Measurements from ENCODE around the gene PAQR6. TPM values are rescaled to one million over a fixed set of nuclear protein-coding genes. Genes with fewer than 3 reads are reported as not detected.

The PAQR6 gene
- total and polyA plus RNA-seq, 10 of the 15 experiments (the other 5 are each of a cell fraction or from before 2014, with no cell fraction given) = 0.42 to 4.5 (median 1.3) TPM

- DNase-seq (ENCODE audit: low read depth, low spot score) (no peak), ATAC-seq (no peak), FAIRE-seq (no peak)
- in situ Hi-C loops (cut with MboI) = no loop called here
- intact Hi-C loops (cut with micrococcal nuclease; ENCODE audit: unreplicated experiment) = no loop called here
- RAD21 ChIA-PET (ENCODE audit: unreplicated experiment) = interaction anchor here (0.6 to 1.1 kb wide), 2 partner anchors 43 to 469 kb away, joined by 3 read pairs; no protein-coding TSS in a partner anchor
- H2AFZ ChIP-seq (ENCODE audit: control insufficient read depth, low read depth, low read length) = no peak overlapping the region
- no peaks in the 10 kb centered on the region for H3K27me3 ChIP-seq (replicated peaks in 1 of 2; ENCODE audit: control insufficient read depth in 2 of 2, insufficient read depth in 2 of 2, low read length in 1 of 2)
- H3K4me2 ChIP-seq (ENCODE audit: control insufficient read depth, insufficient read depth) = no peak overlapping the region
- no peak overlapping the region for H3K4me3 ChIP-seq
- no peaks in the 10 kb centered on the region for H4K20me1 ChIP-seq (ENCODE audit: control insufficient read depth, insufficient read depth)
- no peak overlapping the region for H3K27ac ChIP-seq (ENCODE audit: control insufficient read depth, insufficient read depth)
- no TSS peak for BruUV-seq (replicated peaks)
- POLR2A ChIA-PET = interaction anchor here (0.9 kb wide), 1 partner anchor 8 kb away, joined by 3 read pairs; no protein-coding TSS in a partner anchor
- H3K9me3 ChIP-seq (replicated peaks; ENCODE audit: control insufficient read depth, insufficient read depth, low read length) = no peaks in the 10 kb centered on the region
- 94% methylated on average over 5 of the region's 5 CpGs for WGBS (ENCODE audit: insufficient coverage, insufficient replicate concordance, low lambda C conversion rate, missing lambda C conversion rate)
- no peak overlapping the region for H3K9ac ChIP-seq (ENCODE audit: control insufficient read depth, insufficient read depth, low read length)
- H3K79me2 ChIP-seq (ENCODE audit: control insufficient read depth, insufficient read depth, low read length) = no peaks in the 10 kb centered on the region
- CTCF ChIA-PET = interaction anchor here (0.9 to 2.4 kb wide), 2 partner anchors 14 to 23 kb away, joined by 3 to 7 read pairs; no protein-coding TSS in a partner anchor
- peaks cover 0 to 24% of the 10 kb centered on the region in 2 experiments for H3K36me3 ChIP-seq (ENCODE audit: control insufficient read depth in 2 of 2, insufficient read depth in 2 of 2, low read length in 1 of 2)
- SMC1A ChIA-PET (ENCODE audit: uncharacterized antibody, unreplicated experiment) = interaction anchor here (0.8 kb wide), 1 partner anchor 66 kb away, joined by 3 read pairs; no protein-coding TSS in a partner anchor
- peaks cover 14% of the 10 kb centered on the region for H3K4me1 ChIP-seq (ENCODE audit: control insufficient read depth, insufficient read depth, low read length)
- TF ChIP-seq NFXL1 (IDR thresholded peaks at IDR 0.05; ENCODE audit: borderline replicate concordance) = no peak
- no peak for TF ChIP-seq FOXM1 (IDR thresholded peaks at IDR 0.05; ENCODE audit: low read depth, low read length)
- TF ChIP-seq SUPT20H (IDR thresholded peaks at IDR 0.05; ENCODE audit: borderline replicate concordance, control insufficient read depth, low read depth, low read length) = no peak
- TF ChIP-seq REST (IDR thresholded peaks at IDR 0.05; ENCODE audit: low read depth, low read length) = no peak
- TF ChIP-seq CHD1 (IDR thresholded peaks at IDR 0.05; ENCODE audit: low read depth, low read length) = no peak
- no peak for TF ChIP-seq ZNF207 (IDR thresholded peaks at IDR 0.05; ENCODE audit: borderline replicate concordance)
- TF ChIP-seq STAT1 (conservative IDR thresholded peaks at IDR 0.05) = no peak
- TF ChIP-seq PKNOX1 (IDR thresholded peaks at IDR 0.05) = no peak
- no peak for TF ChIP-seq FOS (IDR thresholded peaks at IDR 0.05; ENCODE audit: borderline replicate concordance, extremely low read depth, insufficient read length)
- no peak for TF ChIP-seq IKZF1 (conservative IDR thresholded peaks at IDR 0.05)
- no peak for TF ChIP-seq HCFC1 (IDR thresholded peaks at IDR 0.05; ENCODE audit: low read length)
- no peak for TF ChIP-seq IKZF2 (IDR thresholded peaks at IDR 0.05)
- no peak for TF ChIP-seq KLF5 (IDR thresholded peaks at IDR 0.05; ENCODE audit: partially characterized antibody)
- TF ChIP-seq CEBPZ (IDR thresholded peaks at IDR 0.05; ENCODE audit: low read depth, low read length) = no peak
- TF ChIP-seq POU2F2 (IDR thresholded peaks at IDR 0.05; ENCODE audit: borderline replicate concordance, low read depth, low read length) = no peak
- no peak for TF ChIP-seq JUNB (IDR thresholded peaks at IDR 0.05)
Observed at GRCh38 chr1:156238248-156238647, 9.6 kb downstream of the PAQR6 start.

All from GM12878 (cell line).